HFFc6 (cell line): ENCODE measurements around the gene BLMH. TPM values are rescaled to one million over a fixed set of nuclear protein-coding genes. Genes with fewer than 3 reads are reported as not detected.

Experiments used
- DNase-seq: peaks from one replicate; pipeline ENCODE4 v3.0.0-alpha.2; 2018
- H3K27ac Mint-ChIP-seq: 2 replicates; pipeline ENCODE4 v1.8.0; 2020; ENCODE audit warnings: mild to moderate bottlenecking, mixed read lengths
- H3K27me3 Mint-ChIP-seq: 2 replicates; pipeline ENCODE4 v1.8.0; 2021; ENCODE audit warnings: mild to moderate bottlenecking, moderate library complexity, mixed read lengths; ENCODE audit not compliant: insufficient read depth
- H3K36me3 Mint-ChIP-seq: 2 replicates; pipeline ENCODE4 v1.8.0; 2021; ENCODE audit warnings: low read depth, mixed read lengths
- H3K4me1 Mint-ChIP-seq: 2 replicates; pipeline ENCODE4 v1.8.0; 2020; ENCODE audit warnings: low read depth, mixed read lengths
- H3K4me3 Mint-ChIP-seq: 2 replicates; pipeline ENCODE4 v1.8.0; 2020; ENCODE audit warnings: mild to moderate bottlenecking, moderate library complexity, mixed read lengths
- H3K9me3 Mint-ChIP-seq: 2 replicates; pipeline ENCODE4 v1.8.0; 2020; ENCODE audit warnings: mild to moderate bottlenecking, mixed read lengths
- total RNA-seq, 6 experiments: library from RNA; stranded (reverse); fragmentation: NEBNext Ultra II Directional; extraction: Animal tissue kit (Norgen Biotek cat#: 25700); gene quantifications; 2 replicates in 1 of 6; 3 replicates in 5 of 6; pipeline ENCODE4 v1.2.3, GENCODE V29; 2021
- TF ChIP-seq, protein P1 (sequence below): fragments of 200-600 bp; sonication (generic); IDR thresholded peaks from 2 replicates; pipeline ENCODE4 v1.5.0; 2021; ENCODE audit warnings: antibody characterized with exemption, mild to moderate bottlenecking

BLMH gene
- total RNA-seq, 6 experiments from 2014 or later = 20.0 to 24.6 (median 22.4) TPM

DNA sequence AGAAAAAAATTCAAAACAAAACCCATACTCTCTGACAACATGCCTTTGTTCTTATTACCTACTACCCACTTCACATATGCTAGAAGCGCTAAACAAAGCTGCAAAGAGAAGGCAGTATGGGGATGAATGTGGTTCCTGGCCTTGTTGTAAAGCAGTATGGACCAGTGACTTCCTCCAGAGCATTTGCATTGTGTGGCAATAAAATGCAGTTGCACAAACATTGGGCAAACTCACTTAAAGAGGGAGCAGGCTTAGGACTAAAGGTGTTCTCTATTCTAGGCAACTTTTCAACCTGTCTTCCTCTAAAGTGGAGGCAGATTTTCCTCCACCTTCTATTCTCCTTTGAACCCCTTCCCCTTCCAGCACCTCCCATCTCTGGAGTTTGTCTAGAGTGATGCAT is 25.0 kb upstream of the BLMH start:
- no peaks in the 10 kb centered on the region for H3K36me3 Mint-ChIP-seq
- no peak for DNase-seq
- no peaks in the 10 kb centered on the region for H3K9me3 Mint-ChIP-seq
- H3K4me3 Mint-ChIP-seq = no peak overlapping the region
- TF ChIP-seq, protein P1, sequence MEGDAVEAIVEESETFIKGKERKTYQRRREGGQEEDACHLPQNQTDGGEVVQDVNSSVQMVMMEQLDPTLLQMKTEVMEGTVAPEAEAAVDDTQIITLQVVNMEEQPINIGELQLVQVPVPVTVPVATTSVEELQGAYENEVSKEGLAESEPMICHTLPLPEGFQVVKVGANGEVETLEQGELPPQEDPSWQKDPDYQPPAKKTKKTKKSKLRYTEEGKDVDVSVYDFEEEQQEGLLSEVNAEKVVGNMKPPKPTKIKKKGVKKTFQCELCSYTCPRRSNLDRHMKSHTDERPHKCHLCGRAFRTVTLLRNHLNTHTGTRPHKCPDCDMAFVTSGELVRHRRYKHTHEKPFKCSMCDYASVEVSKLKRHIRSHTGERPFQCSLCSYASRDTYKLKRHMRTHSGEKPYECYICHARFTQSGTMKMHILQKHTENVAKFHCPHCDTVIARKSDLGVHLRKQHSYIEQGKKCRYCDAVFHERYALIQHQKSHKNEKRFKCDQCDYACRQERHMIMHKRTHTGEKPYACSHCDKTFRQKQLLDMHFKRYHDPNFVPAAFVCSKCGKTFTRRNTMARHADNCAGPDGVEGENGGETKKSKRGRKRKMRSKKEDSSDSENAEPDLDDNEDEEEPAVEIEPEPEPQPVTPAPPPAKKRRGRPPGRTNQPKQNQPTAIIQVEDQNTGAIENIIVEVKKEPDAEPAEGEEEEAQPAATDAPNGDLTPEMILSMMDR = no peak
- H3K4me1 Mint-ChIP-seq = peaks cover 12% of the 10 kb centered on the region; the same call in 1 of the 2 replicates
- H3K27me3 Mint-ChIP-seq = peaks cover 20% of the 10 kb centered on the region; the same call in 1 of the 2 replicates
- H3K27ac Mint-ChIP-seq = no peak overlapping the region

DNA sequence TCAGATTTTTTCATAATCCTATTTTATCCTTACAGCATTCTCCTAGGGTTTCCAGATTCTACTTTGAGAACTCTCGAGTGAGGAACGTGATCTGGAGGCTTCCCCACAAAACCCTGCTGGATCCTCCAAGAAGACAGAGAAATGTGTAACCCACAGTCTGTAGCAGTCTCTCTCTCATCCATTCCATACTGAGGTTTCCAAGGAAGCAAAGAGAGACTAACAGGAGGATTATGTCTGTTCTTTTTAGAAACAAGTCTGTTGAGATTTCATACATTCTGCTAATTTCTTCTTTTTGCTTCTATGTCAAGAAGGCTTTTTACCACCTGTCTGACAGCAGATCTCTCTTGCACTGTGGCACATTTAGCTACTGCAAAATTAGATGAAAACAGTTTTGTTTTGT is 23.4 kb upstream of the BLMH start:
- no peak for DNase-seq
- no peak overlapping the region for H3K27ac Mint-ChIP-seq
- H3K4me3 Mint-ChIP-seq = no peak overlapping the region
- H3K4me1 Mint-ChIP-seq = peaks cover 12% of the 10 kb centered on the region; the same call in 1 of the 2 replicates
- peaks cover 17% of the 10 kb centered on the region; the same call in 1 of the 2 replicates for H3K27me3 Mint-ChIP-seq
- TF ChIP-seq, protein P1 = no peak
- H3K36me3 Mint-ChIP-seq = no peaks in the 10 kb centered on the region
- H3K9me3 Mint-ChIP-seq = no peaks in the 10 kb centered on the region

DNA sequence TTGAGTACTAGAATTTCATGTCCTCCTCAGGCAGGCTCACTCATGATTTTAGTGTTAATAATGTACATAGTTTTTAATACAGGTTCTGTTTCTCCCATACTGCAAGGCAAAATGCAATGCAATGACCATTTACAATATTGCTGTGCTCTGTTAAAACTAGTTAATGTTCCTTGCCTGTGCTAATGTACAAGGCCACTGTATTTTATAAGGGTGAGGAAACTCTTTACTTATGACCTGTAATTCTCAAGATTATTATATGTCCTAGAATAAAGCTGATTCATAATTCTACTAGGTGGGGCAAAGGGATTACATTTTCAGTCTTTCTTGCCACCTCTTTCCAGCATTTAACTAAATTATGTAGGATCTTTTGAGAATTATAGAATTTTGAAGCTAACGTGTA is 22.7 kb upstream of the BLMH start:
- no peak for DNase-seq
- Mint-ChIP-seq H3K27ac (no peak overlapping the region), H3K27me3 (peaks cover 17% of the 10 kb centered on the region; the same call in 1 of the 2 replicates), H3K4me1 (peaks cover 12% of the 10 kb centered on the region; the same call in 1 of the 2 replicates), H3K9me3 (no peaks in the 10 kb centered on the region), H3K4me3 (no peak overlapping the region), H3K36me3 (no peaks in the 10 kb centered on the region)
- TF ChIP-seq, protein P1 = no peak

DNA sequence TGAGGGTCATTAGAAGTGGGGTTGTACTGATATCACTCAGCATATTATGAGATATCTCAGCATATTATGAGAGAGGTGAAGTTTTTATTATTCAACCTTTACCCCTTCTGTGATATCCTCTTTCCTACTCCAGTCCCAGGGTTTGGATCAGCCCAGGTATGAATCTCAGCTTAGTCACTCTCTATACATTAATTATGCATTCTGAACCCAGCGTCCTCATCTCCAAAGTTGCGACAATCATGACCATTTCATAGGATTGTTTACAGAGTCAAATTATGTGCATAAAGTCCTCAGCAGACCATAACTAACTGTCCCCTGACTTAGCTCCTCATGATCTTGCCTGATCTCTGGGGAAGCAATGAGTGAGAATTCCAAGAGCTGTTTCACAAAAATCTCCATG is 20.5 kb upstream of the BLMH start:
- Mint-ChIP-seq H3K4me1 (peaks cover 6% of the 10 kb centered on the region; the same call in 1 of the 2 replicates), H3K36me3 (no peaks in the 10 kb centered on the region), H3K27ac (no peak overlapping the region), H3K27me3 (peaks cover 15% of the 10 kb centered on the region), H3K4me3 (no peak overlapping the region), H3K9me3 (no peaks in the 10 kb centered on the region)
- DNase-seq = no peak
- TF ChIP-seq, protein P1 = no peak

DNA sequence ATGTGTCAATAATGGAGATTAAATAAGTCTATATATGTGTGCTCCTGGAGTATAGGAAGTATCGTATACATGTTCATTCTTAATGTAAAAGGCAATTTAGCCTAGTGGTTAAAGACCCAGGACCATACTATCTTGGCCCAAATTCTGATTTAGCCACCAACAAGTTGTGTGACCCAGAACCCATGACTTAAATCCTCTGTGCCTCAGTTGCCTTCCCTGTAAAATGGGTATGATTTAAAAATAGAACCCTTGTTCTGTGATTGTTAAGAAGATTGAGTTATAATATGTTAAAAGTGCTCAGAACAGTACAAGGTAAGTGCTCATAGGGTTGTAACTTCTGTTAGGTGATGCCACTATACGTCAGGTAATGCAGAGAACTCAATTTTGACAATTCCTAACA is 18.8 kb upstream of the BLMH start:
- no peaks in the 10 kb centered on the region for H3K9me3 Mint-ChIP-seq
- H3K27ac Mint-ChIP-seq = no peak overlapping the region
- H3K36me3 Mint-ChIP-seq = no peaks in the 10 kb centered on the region
- H3K4me1 Mint-ChIP-seq = peaks cover 5% of the 10 kb centered on the region; the same call in 1 of the 2 replicates
- H3K4me3 Mint-ChIP-seq = no peak overlapping the region
- TF ChIP-seq, protein P1 = no peak
- DNase-seq = no peak
- peaks cover 9% of the 10 kb centered on the region for H3K27me3 Mint-ChIP-seq

DNA sequence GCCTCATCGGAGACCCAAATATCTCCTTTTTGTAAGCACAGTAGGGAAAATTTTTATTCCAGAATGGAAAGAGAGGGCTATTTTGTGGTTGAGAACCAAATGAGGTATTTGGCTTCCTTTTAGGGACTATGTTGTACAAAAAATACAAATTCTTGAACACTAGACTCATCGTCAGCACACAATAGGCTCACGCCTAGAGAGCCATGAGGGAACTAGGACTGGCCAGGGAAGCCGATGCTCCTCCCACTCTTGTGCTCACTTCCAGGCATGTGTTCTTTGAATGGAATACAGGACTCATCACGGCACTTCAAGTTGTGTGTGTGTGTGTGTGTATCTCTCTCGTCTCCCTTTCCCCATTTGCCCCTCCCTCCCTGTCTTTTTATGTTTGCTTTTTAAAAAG is 17.8 kb upstream of the BLMH start:
- H3K4me3 Mint-ChIP-seq = no peak overlapping the region
- H3K9me3 Mint-ChIP-seq = no peaks in the 10 kb centered on the region
- no peak for DNase-seq
- TF ChIP-seq, protein P1 = no peak
- H3K36me3 Mint-ChIP-seq = no peaks in the 10 kb centered on the region
- H3K27ac Mint-ChIP-seq = no peak overlapping the region
- no peaks in the 10 kb centered on the region for H3K4me1 Mint-ChIP-seq
- H3K27me3 Mint-ChIP-seq = peaks cover under 1% of the 10 kb centered on the region; the same call in 1 of the 2 replicates
